Germinal center (tissue), 1 donor: Measurements from ENCODE around the gene PRKACA.

ENCODE experiments used
- DNase-seq: peaks from one replicate; pipeline ENCODE4 v3.0.0; 2012; ENCODE audit warnings: mixed read lengths, low spot score

Gene PRKACA

DNA sequence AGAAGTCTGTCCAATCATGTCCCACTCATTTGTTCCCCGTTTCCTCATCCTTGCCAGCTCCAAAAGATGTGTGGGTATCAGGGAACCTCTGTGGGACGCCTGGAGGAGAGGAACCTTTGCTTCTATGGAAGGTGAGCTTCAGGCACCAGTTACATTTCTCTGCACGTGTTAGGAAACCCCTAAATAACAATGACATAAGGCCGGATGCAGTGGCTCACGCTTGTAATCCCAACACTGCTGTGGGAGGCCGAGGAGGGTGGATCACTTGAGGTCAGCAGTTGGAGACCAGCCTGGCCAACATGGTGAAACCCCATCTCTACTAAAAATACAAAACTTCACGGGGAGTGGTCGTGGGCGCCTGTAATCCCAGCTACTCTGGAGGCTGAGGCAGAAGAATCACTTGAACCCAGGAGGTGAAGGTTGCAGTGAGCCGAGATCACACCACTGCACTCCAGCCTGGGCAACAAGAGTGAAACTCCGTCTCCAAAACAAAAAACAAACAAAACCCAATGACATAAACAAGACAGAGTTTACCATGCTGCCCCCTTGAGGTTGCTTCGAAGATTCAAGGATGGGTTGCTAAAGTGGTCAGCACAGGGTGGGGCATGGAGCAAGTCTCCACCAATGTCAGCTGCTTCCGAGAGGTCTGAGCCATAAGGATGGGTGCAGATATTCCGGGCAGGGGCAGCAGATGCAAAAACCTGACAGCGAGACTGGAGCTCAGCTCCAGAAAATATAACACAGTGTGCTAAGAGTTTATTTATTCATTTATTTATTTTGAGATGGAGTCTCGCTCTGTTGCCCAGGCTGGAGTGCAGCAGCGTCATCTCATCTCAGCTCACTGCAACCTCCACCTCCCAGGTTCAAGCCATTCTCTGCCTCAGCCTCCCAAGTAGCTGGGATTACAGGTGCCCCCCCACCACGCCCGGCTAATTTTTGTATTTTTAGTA is 74.6 kb downstream of the PRKACA start:
- peak; percentile 57 for DNase-seq
